AG09309 (cell line): ENCODE results near the gene TKT.
A peak's percentile ranks its signal among the peaks of the same experiment; 100 is the strongest.

Source experiments
- DNase-seq: peaks from one replicate; pipeline ENCODE4 v3.0.0-alpha.2; 2010; ENCODE audit warnings: low read depth
- H3K4me3 ChIP-seq: 2 replicates; pipeline ENCODE4 v1.5.1; 2011; ENCODE audit warnings: mild to moderate bottlenecking, low read depth, low read length, moderate library complexity; ENCODE audit not compliant: control insufficient read depth
- TF ChIP-seq, protein P1 (sequence below): IDR thresholded peaks from 2 replicates; pipeline ENCODE4 v1.5.1; 2011; ENCODE audit warnings: mild to moderate bottlenecking, low read depth, low read length, inconsistent platforms; ENCODE audit not compliant: insufficient read depth, control insufficient read depth; ENCODE audit errors: missing control alignments

The TKT gene

DNA sequence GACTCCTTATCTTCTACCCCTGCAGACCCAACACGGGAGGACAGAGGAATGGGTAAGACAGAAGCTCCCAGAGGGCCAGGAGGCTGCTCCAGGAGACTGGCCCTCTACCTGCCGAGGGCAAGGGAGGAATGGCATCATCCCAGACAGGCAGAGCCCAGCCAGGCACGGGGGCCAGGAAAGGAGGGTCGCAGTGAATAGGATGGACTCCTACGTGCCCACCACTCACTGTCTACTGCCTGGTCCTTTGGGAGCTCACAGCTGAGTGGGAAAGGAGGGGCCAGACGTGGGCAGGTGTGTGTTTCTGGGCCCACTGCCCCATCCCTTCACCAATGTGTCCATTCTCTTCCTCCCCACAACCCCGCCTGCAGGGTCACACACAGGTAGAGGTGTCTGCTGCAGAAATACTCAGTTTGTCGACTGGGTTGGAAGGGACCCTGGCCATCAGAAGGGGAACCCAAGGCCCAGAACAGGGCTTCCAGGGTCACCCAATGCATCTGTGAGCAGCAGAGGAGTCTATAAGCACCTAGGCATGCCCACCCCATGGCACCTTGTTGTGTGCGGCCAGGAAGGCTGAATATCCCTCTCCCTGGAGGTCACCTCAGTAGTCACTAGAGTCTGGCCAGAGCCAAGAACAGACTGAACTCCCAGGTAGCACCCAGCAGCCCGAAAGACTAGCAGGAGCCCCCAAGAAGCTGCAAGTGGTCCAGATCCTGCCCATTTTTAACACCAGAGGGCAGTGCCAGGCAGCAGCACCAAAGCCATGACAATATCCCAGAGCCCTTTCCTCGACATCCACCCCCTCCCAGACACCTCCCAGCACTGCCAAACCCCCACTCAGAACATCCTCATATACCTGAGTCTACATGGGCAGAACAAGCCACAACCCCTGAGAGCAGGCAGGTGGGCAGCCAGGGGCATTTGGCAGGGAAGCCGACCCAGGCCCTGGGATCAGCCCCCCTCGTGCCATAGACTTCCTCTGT, 24.0 kb downstream of the TKT start:
- H3K4me3 ChIP-seq = no peak overlapping the region
- no peak for DNase-seq
- TF ChIP-seq, protein P1, sequence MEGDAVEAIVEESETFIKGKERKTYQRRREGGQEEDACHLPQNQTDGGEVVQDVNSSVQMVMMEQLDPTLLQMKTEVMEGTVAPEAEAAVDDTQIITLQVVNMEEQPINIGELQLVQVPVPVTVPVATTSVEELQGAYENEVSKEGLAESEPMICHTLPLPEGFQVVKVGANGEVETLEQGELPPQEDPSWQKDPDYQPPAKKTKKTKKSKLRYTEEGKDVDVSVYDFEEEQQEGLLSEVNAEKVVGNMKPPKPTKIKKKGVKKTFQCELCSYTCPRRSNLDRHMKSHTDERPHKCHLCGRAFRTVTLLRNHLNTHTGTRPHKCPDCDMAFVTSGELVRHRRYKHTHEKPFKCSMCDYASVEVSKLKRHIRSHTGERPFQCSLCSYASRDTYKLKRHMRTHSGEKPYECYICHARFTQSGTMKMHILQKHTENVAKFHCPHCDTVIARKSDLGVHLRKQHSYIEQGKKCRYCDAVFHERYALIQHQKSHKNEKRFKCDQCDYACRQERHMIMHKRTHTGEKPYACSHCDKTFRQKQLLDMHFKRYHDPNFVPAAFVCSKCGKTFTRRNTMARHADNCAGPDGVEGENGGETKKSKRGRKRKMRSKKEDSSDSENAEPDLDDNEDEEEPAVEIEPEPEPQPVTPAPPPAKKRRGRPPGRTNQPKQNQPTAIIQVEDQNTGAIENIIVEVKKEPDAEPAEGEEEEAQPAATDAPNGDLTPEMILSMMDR = peak; percentile 22

DNA sequence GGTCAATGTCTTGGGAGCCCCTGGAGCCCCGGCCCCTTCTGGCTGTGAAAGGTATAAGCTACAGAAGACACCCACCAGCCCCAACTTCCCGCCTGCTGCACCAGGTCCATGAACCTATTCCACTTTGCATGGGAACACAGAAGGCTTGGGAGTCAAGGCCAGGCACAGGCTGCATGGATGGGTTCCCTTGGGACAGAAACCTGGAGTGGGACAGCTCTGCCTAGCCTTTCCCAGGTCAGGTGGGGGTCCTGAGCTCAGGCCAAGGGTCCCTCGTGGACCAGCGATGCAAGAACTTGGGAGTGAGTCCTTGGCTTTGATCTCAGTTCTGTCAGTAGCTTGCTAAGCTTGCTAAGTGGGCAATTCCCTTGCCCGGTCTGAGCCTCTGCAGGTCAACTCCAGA, 25.0 kb downstream of the TKT start:
- TF ChIP-seq, protein P1 = no peak
- no peak overlapping the region for H3K4me3 ChIP-seq
- no peak for DNase-seq

DNA sequence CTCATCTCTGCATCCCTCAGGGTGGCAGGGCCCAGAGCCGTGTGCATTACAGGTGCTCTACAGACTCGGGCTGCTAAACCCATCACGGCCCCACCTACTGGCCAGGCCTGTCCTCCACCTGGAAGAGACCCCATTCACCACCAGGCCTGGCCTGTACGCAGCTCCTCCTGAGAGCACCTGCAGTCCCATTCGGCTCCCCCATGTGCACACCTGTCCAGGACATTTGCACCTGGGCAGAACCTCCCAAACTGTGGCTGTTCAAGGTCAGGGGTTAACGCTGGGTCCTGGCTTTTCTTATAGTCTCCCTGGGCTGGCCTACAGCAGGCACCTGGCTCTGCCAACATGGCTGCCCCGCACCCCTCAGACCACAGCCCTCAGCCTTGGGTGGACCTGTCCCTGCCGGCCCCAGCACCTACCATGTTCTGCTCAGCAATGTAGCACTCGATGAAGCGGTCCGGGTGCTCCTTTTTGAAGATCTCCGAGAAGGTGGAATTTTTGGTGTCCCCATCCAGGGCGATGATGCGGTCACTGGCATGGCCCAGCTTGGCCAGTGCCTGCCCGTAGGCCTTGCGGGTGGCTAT, 25.7 kb downstream of the TKT start:
- TF ChIP-seq, protein P1 = no peak
- DNase-seq = no peak
- H3K4me3 ChIP-seq = no peak overlapping the region

- H3K4me3 ChIP-seq = no peak overlapping the region
- DNase-seq = no peak
- TF ChIP-seq, protein P1 = no peak
These were observed 26.2 kb downstream of the TKT start for GRCh38 chr3:53229606-53230005.

- H3K4me3 ChIP-seq = no peak overlapping the region
- DNase-seq = no peak
- TF ChIP-seq, protein P1 = no peak
These were observed 26.7 kb downstream of the TKT start for GRCh38 chr3:53229171-53229570.

DNA sequence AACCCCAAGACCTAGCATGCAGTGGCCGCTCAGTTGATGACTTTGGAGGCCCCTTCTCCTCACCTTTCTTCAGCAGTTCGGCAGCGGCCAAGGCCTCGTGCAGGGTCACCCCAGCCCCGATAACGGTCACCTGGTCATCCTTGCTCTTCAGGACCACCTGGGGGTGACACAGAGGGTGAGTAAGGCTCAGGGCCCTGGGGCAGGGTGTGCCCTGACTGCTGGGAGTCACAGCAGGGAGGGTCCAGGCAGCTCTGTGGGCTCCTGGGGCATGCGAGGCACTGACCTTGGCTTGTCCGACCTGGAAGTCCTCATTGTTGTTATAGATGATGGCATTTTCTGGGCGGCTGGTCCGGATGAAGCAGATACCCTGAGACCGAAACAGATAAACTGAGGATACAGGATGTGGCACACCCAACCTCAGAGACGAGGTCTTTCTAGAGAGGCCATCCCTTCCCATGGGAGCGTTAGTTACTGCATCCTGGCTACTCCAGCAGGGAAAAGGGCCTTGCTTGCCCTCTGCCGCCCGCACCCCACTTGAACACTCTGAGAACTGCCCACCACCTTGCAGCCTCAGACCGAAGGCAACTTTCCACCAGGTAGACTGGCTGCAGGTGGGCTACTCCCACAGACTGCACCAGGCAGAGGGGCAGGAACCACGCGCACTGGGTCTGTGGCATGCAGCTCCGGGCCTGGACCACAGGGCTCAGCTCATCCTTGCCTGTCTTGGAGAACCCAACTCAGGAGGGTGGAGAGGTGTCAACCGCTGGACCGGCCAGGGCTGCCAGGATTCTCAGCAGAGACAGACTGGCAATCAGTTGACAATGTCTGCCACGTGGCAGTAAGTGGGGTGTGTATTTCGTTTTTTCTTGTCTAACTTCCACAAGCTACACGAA, 27.6 kb downstream of the TKT start:
- no peak overlapping the region for H3K4me3 ChIP-seq
- TF ChIP-seq, protein P1 = no peak
- no peak for DNase-seq
